Activated gamma-delta T cell treated with anti-CD3 and anti-CD28 coated beads, Interleukin-2, amount 50 U/mL, for 16 hours (primary cell): ENCODE results near the gene NUMA1.

Experiments used
- DNase-seq: peaks from one replicate; pipeline ENCODE4 v3.0.0-alpha.2; 2020; ENCODE audit warnings: low read depth

The NUMA1 gene

DNA sequence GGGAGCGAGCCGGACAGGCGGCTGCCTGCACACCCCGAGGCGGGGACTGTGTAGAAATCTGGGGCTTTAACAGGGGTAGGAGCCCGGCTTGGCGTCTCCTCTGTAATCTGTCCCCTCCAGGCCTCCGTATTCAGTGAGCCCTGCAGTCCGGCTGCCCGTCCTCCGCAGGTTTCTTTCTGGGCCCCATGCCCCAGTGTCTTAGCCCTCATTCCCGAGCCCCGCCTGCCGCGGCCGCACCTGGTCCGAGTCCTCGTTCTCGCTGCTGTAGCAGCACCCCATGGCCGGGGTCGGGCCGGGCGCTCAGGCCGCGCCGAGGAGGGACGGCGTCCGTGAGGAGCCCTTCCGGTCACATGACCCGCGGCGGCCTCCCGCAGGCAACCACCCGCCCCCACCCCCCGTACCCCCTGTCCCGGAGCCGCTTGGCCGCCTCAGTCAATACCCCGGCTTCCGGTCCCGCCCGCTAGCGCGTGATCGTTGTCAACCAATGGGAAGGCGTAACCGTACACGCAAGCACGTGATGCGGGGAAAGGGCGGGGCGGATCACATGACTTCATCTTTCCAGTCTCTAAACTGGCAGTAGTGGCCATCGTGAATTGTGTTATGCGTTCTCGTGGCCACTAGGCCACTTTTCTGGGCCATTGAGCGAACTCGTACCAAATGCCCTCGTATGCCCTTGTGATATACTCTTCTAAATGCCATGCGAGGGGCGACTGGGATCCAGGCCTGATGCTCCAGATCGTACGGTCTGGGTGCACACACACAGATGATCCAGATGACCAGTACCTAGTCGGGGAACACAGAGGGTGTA is 22.8 kb upstream of the NUMA1 start, which contains the start of gene LAMTOR1:
LAMTOR1 (minus strand) TSS at position 352 of the 808 bp plus-strand sequence; CDS start at position 279, 73 bp downstream.
- DNase-seq: peak; percentile 96

GRCh38 chr11:72102631-72102945 is 22.2 kb upstream of the NUMA1 start:
- no peak for DNase-seq

- DNase-seq: no peak
Measured at GRCh38 chr11:72102162-72102561, 21.8 kb upstream of the NUMA1 start.

DNA sequence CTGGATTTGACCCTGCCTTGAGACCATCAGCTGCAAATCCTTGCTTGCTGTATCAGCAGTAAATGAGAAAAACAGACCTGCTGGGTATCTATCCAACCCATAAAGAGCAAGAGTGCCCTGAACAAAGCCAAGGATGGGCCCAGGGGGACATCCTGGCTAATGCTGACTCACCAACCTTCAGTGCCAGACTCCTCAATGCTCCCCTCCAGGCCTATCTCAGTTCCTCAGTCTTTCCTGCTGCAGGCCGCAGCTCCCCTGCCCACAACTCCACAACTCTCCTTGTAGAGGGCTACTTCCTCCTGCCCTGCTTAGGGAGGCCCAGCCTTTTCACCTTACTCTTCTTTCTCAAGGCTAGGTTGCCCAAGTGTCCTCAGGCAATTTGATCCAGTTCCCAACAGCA is 20.1 kb upstream of the NUMA1 start:
- DNase-seq: no peak

DNA sequence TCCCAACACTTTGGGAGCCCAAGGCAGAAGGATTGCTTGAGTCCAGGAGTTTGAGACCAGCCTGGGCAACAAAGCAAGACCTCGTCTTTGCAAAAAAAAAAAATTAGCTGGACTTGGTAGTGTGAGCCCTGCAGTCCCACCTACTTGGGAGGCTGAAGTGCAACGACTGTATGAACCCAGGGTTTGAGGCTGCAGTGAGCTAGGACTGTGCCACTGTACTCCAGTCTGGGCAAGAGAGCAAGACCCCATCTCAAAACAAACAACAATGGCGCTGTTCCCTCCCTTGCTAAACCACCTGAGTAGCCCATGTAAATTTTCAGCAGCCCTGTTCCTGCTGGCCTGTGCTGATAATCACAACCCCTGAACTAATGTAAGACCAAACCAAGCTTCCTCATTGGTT is 19.7 kb upstream of the NUMA1 start:
- no peak for DNase-seq

- no peak for DNase-seq
Measured at GRCh38 chr11:72098741-72099140, 18.4 kb upstream of the NUMA1 start.

GRCh38 chr11:72091292-72091691 is 10.9 kb upstream of the NUMA1 start:
- peak; percentile 34 for DNase-seq

DNA sequence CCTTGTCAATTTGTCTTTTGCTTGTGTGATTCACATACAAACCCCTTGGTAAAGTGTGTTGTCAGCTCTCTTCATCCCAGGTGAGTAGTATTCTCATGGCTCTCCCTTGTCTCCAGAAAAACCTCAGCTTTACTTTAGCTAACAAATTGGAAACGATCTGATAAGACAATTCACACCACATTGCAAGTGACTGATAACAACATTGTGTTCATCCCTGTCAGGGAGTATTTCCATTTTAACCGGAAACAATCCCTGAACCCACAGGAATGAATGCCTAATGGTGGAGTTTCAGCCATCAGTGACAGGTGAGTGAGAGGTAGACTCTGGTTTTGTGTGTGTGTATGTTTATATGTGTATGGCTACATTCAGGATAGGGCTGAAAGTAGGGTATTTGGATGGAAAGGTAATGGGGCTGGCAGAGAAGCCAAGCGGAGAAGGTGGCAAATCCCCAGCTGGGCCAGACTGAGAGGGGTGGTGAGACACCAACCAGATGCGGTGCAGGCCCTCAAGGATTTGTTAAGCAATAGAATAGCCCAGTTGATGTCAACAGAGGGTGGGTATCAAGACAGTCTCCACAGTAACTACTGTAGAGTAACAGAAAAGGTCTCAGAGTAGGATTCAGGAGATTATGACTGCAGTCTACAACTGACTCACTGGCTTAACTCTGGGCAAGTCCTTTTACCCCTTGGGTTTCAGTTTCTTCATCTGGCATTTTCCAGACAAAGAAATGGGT is 7.9 kb upstream of the NUMA1 start:
- no peak for DNase-seq

- DNase-seq: no peak
Measured at GRCh38 chr11:72085621-72086351, 5.4 kb upstream of the NUMA1 start.

DNA sequence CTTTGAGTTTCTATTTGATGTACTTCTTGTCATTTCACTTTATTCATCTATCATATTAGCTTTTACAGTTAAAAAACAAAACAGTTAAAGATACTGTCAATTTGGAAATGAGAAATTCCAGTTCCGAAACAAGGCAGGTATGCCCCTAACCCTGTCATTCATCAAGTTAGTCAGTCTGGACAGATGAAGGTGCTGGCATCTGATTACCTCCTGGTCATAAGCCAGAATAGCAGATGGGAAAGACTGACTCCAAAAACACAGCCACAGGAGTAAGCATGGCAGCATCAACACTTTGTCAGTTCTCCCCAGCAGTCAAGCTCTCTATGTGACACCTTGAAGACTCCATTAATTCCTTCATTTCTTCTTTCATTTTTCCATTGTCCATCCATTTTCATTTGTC is 4.6 kb upstream of the NUMA1 start:
- DNase-seq: no peak

DNA sequence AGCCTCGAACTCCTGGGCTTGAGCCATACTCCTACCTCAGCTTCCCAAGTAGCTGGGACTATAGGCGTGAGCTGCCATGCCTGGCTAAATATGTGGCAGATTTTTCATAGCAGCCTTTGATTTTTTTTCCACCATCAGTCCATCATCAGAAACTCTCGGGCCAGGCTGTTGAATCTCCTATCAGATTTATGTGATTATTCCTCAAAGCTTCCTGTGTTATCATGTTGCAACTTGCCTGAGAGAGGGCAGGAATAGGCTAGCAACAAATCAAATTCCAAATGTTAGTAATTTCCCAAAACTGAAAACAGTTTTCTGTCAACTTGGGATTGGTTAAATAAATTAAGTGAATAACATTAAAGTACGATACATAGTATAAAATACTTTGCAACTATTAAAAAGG is 3.7 kb upstream of the NUMA1 start:
- no peak for DNase-seq

DNA sequence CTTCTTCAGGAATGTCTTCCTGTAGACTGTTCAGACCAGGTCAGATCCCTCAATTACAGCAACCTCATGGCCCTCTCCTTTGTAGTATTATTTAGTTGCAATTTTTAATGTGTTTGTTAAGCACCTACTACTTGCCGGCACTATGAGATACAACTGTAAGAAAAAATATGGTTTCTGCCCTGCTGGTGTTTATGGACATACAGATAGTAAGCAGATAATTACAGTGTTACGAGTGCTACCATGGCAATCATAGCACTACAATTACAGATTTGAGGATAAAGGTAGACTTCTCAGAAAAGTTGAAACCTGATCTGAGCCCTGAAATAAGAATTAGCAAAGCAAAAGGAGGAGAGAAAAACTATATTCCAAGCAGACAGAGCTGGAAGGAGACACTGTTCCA is 3.1 kb upstream of the NUMA1 start:
- no peak for DNase-seq

- DNase-seq: no peak
Measured at GRCh38 chr11:72081821-72082453, 1.6 kb upstream of the NUMA1 start.

DNA sequence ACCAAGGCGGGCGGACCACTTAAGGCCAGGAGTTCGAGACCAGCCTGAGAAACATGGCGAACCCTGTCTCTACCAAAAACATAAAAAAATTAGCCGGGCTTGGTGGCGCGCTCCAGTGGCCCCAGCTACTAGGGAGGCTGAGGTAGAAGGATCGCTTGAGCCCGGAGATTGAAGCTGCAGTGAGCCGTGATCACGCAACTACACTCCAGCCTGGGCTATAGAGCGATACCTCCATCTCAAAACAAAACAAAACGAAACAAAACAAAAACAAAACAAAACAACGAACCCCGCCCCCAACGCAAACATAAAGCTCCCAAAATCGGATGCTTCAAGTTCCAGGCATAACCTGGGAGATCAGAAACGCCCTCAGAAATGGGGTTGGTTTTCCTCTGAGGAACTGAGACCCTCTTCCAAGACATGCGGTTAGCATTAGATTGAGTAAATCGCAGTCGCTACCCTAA is 872 bp upstream of the NUMA1 start:
- no peak for DNase-seq

- no peak for DNase-seq
Measured at GRCh38 chr11:72079819-72080325, 470 bp downstream of the NUMA1 start.

- no peak for DNase-seq
Measured at GRCh38 chr11:72078477-72078876, 1.9 kb downstream of the NUMA1 start.

DNA sequence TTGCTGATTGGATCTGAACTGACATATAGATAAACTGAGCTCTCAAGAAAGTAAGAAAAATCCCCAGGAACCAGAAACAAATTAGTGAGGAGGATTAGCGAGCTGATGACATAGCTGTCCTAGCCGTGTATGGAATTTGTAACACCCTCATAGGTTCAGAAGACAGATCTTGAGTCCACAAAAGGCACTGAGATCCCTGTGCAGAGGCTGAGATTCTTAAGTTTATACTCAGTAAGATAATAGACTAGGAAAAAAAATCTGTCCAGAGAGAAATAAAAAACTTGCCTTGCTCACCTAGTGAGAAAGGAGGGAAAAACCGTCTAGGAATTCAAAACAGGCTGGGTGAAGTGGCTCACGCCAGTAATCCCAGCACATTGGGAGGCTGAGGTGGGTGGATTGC is 4.6 kb downstream of the NUMA1 start:
- no peak for DNase-seq

- no peak for DNase-seq
Measured at GRCh38 chr11:72075109-72075508, 5.2 kb downstream of the NUMA1 start.

GRCh38 chr11:72072348-72072747 is 8.0 kb downstream of the NUMA1 start:
- DNase-seq: no peak

GRCh38 chr11:72070491-72070890 is 9.9 kb downstream of the NUMA1 start:
- DNase-seq: no peak

DNA sequence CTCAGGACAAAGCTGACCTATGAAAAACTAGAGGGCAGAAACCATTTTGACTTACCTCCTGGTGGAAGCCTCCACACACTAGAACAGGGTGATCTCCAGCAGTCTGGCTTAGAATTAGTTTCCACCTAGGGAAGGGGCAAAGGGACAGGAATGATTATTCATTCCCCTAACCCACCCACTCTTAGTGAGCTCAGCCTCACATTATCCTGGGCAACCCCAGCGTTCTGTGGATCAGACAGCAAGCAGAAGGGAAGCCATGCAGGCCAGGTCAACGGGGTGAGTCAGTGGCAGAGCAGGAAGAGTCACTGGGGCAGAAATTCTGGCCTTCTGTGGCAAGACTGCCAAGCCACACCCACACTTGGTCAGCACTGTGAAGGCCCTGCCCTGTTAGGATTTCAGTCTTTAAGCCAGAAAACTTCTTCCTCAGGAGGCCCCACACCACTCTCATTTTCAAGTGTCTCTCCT is 10.5 kb downstream of the NUMA1 start:
- no peak for DNase-seq

DNA sequence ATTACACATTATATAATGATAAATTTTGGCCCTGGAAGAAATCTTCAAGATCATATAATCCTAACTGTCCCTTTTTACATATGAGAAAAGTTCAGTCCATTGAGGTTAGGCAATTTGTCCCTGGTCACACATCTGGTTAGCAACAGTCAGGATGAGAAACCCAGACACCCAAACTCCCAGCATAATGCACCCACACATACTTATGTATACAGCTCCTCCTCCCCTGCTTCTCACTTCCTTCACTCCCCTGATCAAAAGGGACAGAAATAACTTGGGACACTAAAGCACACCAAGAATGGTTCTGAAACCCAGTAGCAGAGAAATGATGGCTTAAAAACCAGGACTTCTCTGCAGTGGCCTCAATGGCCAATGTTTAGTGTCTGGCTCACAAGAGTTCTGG is 11.1 kb downstream of the NUMA1 start:
- DNase-seq: no peak
